Activated B cell treated with CpG ODN at 0.5 μM for 24 hours (primary cell): ENCODE measurements around the gene RACGAP1. TPM values are rescaled to one million over a fixed set of nuclear protein-coding genes. Genes with fewer than 3 reads are reported as not detected.

ENCODE experiments used
- ATAC-seq: fragments of 200-7000 bp; cut with Tn5 transposase; one replicate; pipeline ENCODE4 v1.10.0; 2021; ENCODE audit warnings: low read depth, mild to moderate bottlenecking, moderate library complexity
- CTCF ChIA-PET: fragments of 350-600 bp; sonication (Branson Sonifier 250); formaldehyde crosslinking; loops from one replicate; lab custom pipeline; 2021; ENCODE audit warnings: antibody characterized with exemption; lab: Charles Lee
- POLR2A ChIA-PET: fragments of 350-600 bp; sonication (Branson Sonifier 250); formaldehyde crosslinking; loops from one replicate; lab custom pipeline; 2021; ENCODE audit warnings: antibody characterized with exemption; lab: Charles Lee
- DNase-seq: peaks from one replicate; pipeline ENCODE4 v3.0.0; 2022
- H3K27ac Mint-ChIP-seq: one replicate; pipeline ENCODE4 v1.8.0; 2020; ENCODE audit warnings: mixed read lengths
- H3K27me3 Mint-ChIP-seq: one replicate; pipeline ENCODE4 v1.8.0; 2021; ENCODE audit warnings: mixed read lengths
- H3K36me3 Mint-ChIP-seq: one replicate; pipeline ENCODE4 v1.8.0; 2021; ENCODE audit warnings: low read depth, mixed read lengths
- H3K4me1 Mint-ChIP-seq: one replicate; pipeline ENCODE4 v1.8.0; 2021; ENCODE audit warnings: mixed read lengths
- H3K4me3 Mint-ChIP-seq: one replicate; pipeline ENCODE4 v1.8.0; 2020; ENCODE audit warnings: mild to moderate bottlenecking, mixed read lengths
- H3K9me3 Mint-ChIP-seq: one replicate; pipeline ENCODE4 v1.8.0; 2020; ENCODE audit warnings: mixed read lengths
- intact Hi-C: fragments of 100-400 bp; cut with micrococcal nuclease; formaldehyde crosslinking; loops from one replicate; pipeline ENCODE4 v1.15.1; 2024
- total RNA-seq: library from RNA; stranded (reverse); gene quantifications from 2 replicates; pipeline ENCODE4 v1.2.3, GENCODE V29; 2022
- TF ChIP-seq, protein P1 (sequence below): fragments of 200-600 bp; IDR thresholded peaks from one replicate; pipeline ENCODE4 v1.8.0; 2022; ENCODE audit warnings: antibody characterized with exemption, mild to moderate bottlenecking

RACGAP1 gene
- total RNA-seq, 1 donor from 2014 or later: 12.6 TPM

GRCh38 chr12:49968471-49968870 lies 56.8 kb downstream of the RACGAP1 start:
- ATAC-seq: no peak
- Mint-ChIP-seq H3K27ac (no peak overlapping the region), H3K27me3 (peaks cover 29% of the 10 kb centered on the region), H3K36me3 (no peaks in the 10 kb centered on the region), H3K4me1 (peaks cover 4% of the 10 kb centered on the region), H3K9me3 (no peaks in the 10 kb centered on the region), H3K4me3 (no peak overlapping the region)
- no peak for DNase-seq
- ChIA-PET CTCF (interaction anchor here (0.9 to 3.3 kb wide), 5 partner anchors 20 to 251 kb away, joined by 3 to 73 read pairs (median 6); no protein-coding TSS in a partner anchor), POLR2A (interaction anchor here (0.7 kb wide), 1 partner anchor 857 kb away, joined by 5 read pairs; no protein-coding TSS in a partner anchor)
- TF ChIP-seq, protein P1, sequence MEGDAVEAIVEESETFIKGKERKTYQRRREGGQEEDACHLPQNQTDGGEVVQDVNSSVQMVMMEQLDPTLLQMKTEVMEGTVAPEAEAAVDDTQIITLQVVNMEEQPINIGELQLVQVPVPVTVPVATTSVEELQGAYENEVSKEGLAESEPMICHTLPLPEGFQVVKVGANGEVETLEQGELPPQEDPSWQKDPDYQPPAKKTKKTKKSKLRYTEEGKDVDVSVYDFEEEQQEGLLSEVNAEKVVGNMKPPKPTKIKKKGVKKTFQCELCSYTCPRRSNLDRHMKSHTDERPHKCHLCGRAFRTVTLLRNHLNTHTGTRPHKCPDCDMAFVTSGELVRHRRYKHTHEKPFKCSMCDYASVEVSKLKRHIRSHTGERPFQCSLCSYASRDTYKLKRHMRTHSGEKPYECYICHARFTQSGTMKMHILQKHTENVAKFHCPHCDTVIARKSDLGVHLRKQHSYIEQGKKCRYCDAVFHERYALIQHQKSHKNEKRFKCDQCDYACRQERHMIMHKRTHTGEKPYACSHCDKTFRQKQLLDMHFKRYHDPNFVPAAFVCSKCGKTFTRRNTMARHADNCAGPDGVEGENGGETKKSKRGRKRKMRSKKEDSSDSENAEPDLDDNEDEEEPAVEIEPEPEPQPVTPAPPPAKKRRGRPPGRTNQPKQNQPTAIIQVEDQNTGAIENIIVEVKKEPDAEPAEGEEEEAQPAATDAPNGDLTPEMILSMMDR: no peak
- intact Hi-C loops: loop anchor here (5.0 kb wide), 2 partner anchors 101 to 209 kb away; no protein-coding TSS in a partner anchor

DNA sequence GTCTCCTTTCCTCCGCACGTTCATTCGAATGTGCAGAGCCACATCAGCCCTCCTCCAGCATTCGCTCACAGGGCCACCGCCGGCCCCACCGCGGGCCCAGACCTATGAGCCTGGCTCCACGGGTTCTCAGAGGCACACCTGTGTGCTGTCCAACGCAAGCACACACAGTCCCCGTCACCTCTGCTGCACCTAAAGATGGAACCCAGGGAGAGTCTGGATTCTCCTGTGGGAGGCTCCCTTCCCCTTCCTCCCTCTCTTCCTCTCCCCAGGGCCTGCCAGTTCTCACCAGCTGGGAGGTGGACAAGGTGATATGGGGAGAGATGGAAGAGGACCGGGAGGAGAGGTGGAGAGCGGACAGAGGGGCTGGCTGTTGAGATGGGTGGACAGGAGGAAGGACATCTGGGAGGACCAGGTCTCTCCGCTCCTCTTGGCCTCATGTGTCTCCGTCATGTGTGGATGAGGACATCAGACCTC lies 57.5 kb downstream of the RACGAP1 start:
- no peak overlapping the region for H3K27ac Mint-ChIP-seq
- TF ChIP-seq, protein P1: no peak
- H3K4me3 Mint-ChIP-seq: no peak overlapping the region
- no peaks in the 10 kb centered on the region for H3K36me3 Mint-ChIP-seq
- ChIA-PET POLR2A (interaction anchor here (1.0 to 1.3 kb wide), 2 partner anchors 89 to 103 kb away, joined by 3 to 4 read pairs; no protein-coding TSS in a partner anchor), CTCF (interaction anchor here (0.6 to 3.4 kb wide), 20 partner anchors 10 to 388 kb away, joined by 3 to 73 read pairs (median 5); partner anchors contain the start of gene RACGAP1)
- peaks cover 4% of the 10 kb centered on the region for H3K4me1 Mint-ChIP-seq
- peak; percentile 4 for ATAC-seq
- no peaks in the 10 kb centered on the region for H3K9me3 Mint-ChIP-seq
- peaks cover 34% of the 10 kb centered on the region for H3K27me3 Mint-ChIP-seq
- intact Hi-C loops: loop anchor here (1.0 to 5.0 kb wide), 4 partner anchors 88 to 209 kb away; no protein-coding TSS in a partner anchor
- no peak for DNase-seq

GRCh38 chr12:49967042-49967776 lies 58.1 kb downstream of the RACGAP1 start:
- Mint-ChIP-seq H3K9me3 (no peaks in the 10 kb centered on the region), H3K4me1 (peaks cover 4% of the 10 kb centered on the region), H3K36me3 (no peaks in the 10 kb centered on the region), H3K27me3 (peaks cover 39% of the 10 kb centered on the region), H3K4me3 (peak overlapping the region; percentile 71), H3K27ac (no peak overlapping the region)
- TF ChIP-seq, protein P1: peak; percentile 51
- DNase-seq: peak; percentile 86
- POLR2A ChIA-PET: interaction anchor here (1.0 to 1.3 kb wide), 2 partner anchors 89 to 104 kb away, joined by 3 to 4 read pairs; no protein-coding TSS in a partner anchor
- CTCF ChIA-PET: interaction anchor here (0.5 to 3.4 kb wide), 32 partner anchors 9 to 388 kb away, joined by 3 to 73 read pairs (median 4); partner anchors contain the start of genes RACGAP1 and TMBIM6
- intact Hi-C loops: loop anchor here (1.0 to 5.0 kb wide), 4 partner anchors 89 to 210 kb away; no protein-coding TSS in a partner anchor
- peak; percentile 89 for ATAC-seq

DNA sequence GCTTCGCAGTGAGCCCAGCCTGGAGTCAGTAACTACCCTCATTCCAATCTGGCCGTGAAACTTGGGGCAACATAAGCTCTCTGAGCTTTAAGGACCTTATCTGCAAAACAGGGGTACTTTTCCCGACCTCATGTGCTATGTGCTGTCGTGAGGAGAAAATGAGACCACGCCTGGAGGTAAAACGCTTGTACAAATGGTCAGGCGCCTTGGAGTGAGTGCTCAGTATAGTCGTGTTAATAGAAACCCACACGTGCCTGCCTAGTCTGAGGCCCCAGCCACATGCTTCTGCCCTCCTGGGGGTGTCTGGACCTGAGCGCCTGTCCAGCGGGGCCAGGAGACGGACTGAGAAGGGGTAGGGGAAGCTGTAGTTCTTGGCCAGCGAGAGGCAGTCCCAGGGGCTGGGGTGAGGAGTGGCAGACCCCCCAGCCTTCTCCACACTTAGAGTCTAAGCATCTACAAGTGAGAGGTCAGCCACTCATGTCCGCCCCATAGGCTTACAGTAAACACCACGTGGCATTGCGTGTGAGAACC lies 58.7 kb downstream of the RACGAP1 start:
- H3K9me3 Mint-ChIP-seq: no peaks in the 10 kb centered on the region
- peaks cover 4% of the 10 kb centered on the region for H3K4me1 Mint-ChIP-seq
- intact Hi-C loops: loop anchor here (1.0 to 5.0 kb wide), 4 partner anchors 90 to 211 kb away; no protein-coding TSS in a partner anchor
- H3K27ac Mint-ChIP-seq: no peak overlapping the region
- H3K4me3 Mint-ChIP-seq: no peak overlapping the region
- TF ChIP-seq, protein P1: no peak
- ATAC-seq (no peak), DNase-seq (no peak)
- peaks cover 39% of the 10 kb centered on the region for H3K27me3 Mint-ChIP-seq
- ChIA-PET POLR2A (interaction anchor here (1.3 kb wide), 1 partner anchor 104 kb away, joined by 4 read pairs; no protein-coding TSS in a partner anchor), CTCF (interaction anchor here (0.5 to 3.4 kb wide), 27 partner anchors 8 to 313 kb away, joined by 3 to 73 read pairs (median 4); partner anchors contain the start of genes RACGAP1 and TMBIM6)
- H3K36me3 Mint-ChIP-seq: no peaks in the 10 kb centered on the region
